HEK293 (cell line): Measurements from ENCODE around the gene ZC2HC1C.

Experiments used
- IKZF3 ChIP-seq: fragments of 450-650 bp; IDR thresholded peaks from 2 replicates; pipeline ENCODE4 v1.5.0; 2018; ENCODE audit warnings: missing biosample characterization, mild to moderate bottlenecking, missing genetic modification characterization, moderate library complexity
- KLF16 ChIP-seq: fragments of 450-650 bp; formaldehyde crosslinking; IDR thresholded peaks from 2 replicates; pipeline ENCODE4 v1.5.1; 2017; ENCODE audit warnings: missing biosample characterization, missing genetic modification characterization
- KLF7 ChIP-seq: fragments of 450-650 bp; formaldehyde crosslinking; IDR thresholded peaks from 2 replicates; pipeline ENCODE4 v1.5.1; 2016; ENCODE audit warnings: missing biosample characterization, missing genetic modification characterization, borderline replicate concordance
- OSR2 ChIP-seq: fragments of 450-650 bp; formaldehyde crosslinking; IDR thresholded peaks from 2 replicates; pipeline ENCODE4 v1.5.1; 2016; ENCODE audit warnings: missing biosample characterization, missing genetic modification characterization
- REPIN1 ChIP-seq: fragments of 450-650 bp; formaldehyde crosslinking; IDR thresholded peaks from 2 replicates; pipeline ENCODE4 v1.5.1; 2017; ENCODE audit warnings: missing biosample characterization, missing genetic modification characterization, low read depth
- SCRT2 ChIP-seq: fragments of 450-650 bp; formaldehyde crosslinking; IDR thresholded peaks from 2 replicates; pipeline ENCODE4 v1.5.1; 2016; ENCODE audit warnings: missing biosample characterization, missing genetic modification characterization
- TCF7L2 ChIP-seq: IDR thresholded peaks from 2 replicates; pipeline ENCODE4 v1.6.1; 2011; ENCODE audit warnings: low read depth, mild to moderate bottlenecking, inconsistent platforms, low read length, moderate library complexity, borderline replicate concordance
- ZBTB48 ChIP-seq: fragments of 450-650 bp; formaldehyde crosslinking; IDR thresholded peaks from 2 replicates; pipeline ENCODE4 v1.5.1; 2016; ENCODE audit warnings: missing biosample characterization, missing genetic modification characterization
- ZIC2 ChIP-seq: fragments of 450-650 bp; formaldehyde crosslinking; IDR thresholded peaks from 2 replicates; pipeline ENCODE4 v1.5.1; 2016; ENCODE audit warnings: missing biosample characterization, missing genetic modification characterization
- ZNF175 ChIP-seq: fragments of 450-650 bp; formaldehyde crosslinking; IDR thresholded peaks from 2 replicates; pipeline ENCODE4 v1.5.1; 2016; ENCODE audit warnings: missing biosample characterization, missing genetic modification characterization
- ZNF19 ChIP-seq: fragments of 450-650 bp; formaldehyde crosslinking; IDR thresholded peaks from 2 replicates; pipeline ENCODE4; 2016; ENCODE audit warnings: missing biosample characterization, missing genetic modification characterization, low read depth
- ZNF2 ChIP-seq: fragments of 450-650 bp; formaldehyde crosslinking; IDR thresholded peaks from 2 replicates; pipeline ENCODE4 v1.5.1; 2016; ENCODE audit warnings: missing biosample characterization, missing genetic modification characterization
- ZNF221 ChIP-seq: fragments of 450-650 bp; formaldehyde crosslinking; IDR thresholded peaks from 2 replicates; pipeline ENCODE4 v1.5.1; 2017; ENCODE audit warnings: missing biosample characterization, missing genetic modification characterization, borderline replicate concordance
- ZNF24 ChIP-seq: fragments of 450-650 bp; formaldehyde crosslinking; IDR thresholded peaks from 2 replicates; pipeline ENCODE4 v1.5.1; 2016; ENCODE audit warnings: missing biosample characterization, missing genetic modification characterization
- ZNF248 ChIP-seq: fragments of 450-650 bp; formaldehyde crosslinking; IDR thresholded peaks from 2 replicates; pipeline ENCODE4 v1.5.1; 2017; ENCODE audit warnings: missing biosample characterization, missing genetic modification characterization
- ZNF324 ChIP-seq: fragments of 450-650 bp; formaldehyde crosslinking; IDR thresholded peaks from 2 replicates; pipeline ENCODE4 v1.5.1; 2016; ENCODE audit warnings: missing biosample characterization, missing genetic modification characterization
- ZNF341 ChIP-seq: fragments of 450-650 bp; formaldehyde crosslinking; IDR thresholded peaks from 2 replicates; pipeline ENCODE4; 2016; ENCODE audit warnings: low read depth, missing biosample characterization, missing genetic modification characterization
- ZNF350 ChIP-seq: fragments of 450-650 bp; formaldehyde crosslinking; IDR thresholded peaks from 2 replicates; pipeline ENCODE4 v1.5.0; 2017; ENCODE audit warnings: missing biosample characterization, mild to moderate bottlenecking, missing genetic modification characterization
- ZNF404 ChIP-seq: fragments of 450-650 bp; formaldehyde crosslinking; IDR thresholded peaks from 2 replicates; pipeline ENCODE4 v1.5.1; 2017; ENCODE audit warnings: missing biosample characterization, missing genetic modification characterization
- ZNF530 ChIP-seq: fragments of 450-650 bp; formaldehyde crosslinking; IDR thresholded peaks from 2 replicates; pipeline ENCODE4 v1.5.1; 2016; ENCODE audit warnings: low read depth, missing biosample characterization, missing genetic modification characterization
- ZNF555 ChIP-seq: fragments of 450-650 bp; formaldehyde crosslinking; conservative IDR thresholded peaks from 2 replicates; pipeline ENCODE4 v1.5.1; 2017; ENCODE audit warnings: missing biosample characterization, mild to moderate bottlenecking, missing genetic modification characterization, inconsistent platforms
- ZNF558 ChIP-seq: fragments of 450-650 bp; formaldehyde crosslinking; IDR thresholded peaks from 2 replicates; pipeline ENCODE4 v1.5.1; 2016; ENCODE audit warnings: missing biosample characterization, missing genetic modification characterization
- ZNF610 ChIP-seq: fragments of 450-650 bp; formaldehyde crosslinking; IDR thresholded peaks from 2 replicates; pipeline ENCODE4 v1.5.1; 2016; ENCODE audit warnings: missing biosample characterization, missing genetic modification characterization, borderline replicate concordance
- ZNF76 ChIP-seq: fragments of 450-650 bp; formaldehyde crosslinking; IDR thresholded peaks from 2 replicates; pipeline ENCODE4; 2016; ENCODE audit warnings: low read depth, missing biosample characterization, missing genetic modification characterization, borderline replicate concordance
- ZNF785 ChIP-seq: fragments of 450-650 bp; formaldehyde crosslinking; IDR thresholded peaks from 2 replicates; pipeline ENCODE4 v1.5.1; 2016; ENCODE audit warnings: missing biosample characterization, missing genetic modification characterization
- ZNF830 ChIP-seq: fragments of 450-650 bp; IDR thresholded peaks from 2 replicates; pipeline ENCODE4 v1.5.0; 2018; ENCODE audit warnings: missing biosample characterization, missing genetic modification characterization, low read depth, mild to moderate bottlenecking, moderate library complexity
- ZSCAN23 ChIP-seq: fragments of 450-650 bp; formaldehyde crosslinking; IDR thresholded peaks from 2 replicates; pipeline ENCODE4 v1.5.1; 2016; ENCODE audit warnings: missing biosample characterization, missing genetic modification characterization
- TF ChIP-seq, protein P1 (sequence below): fragments of 450-650 bp; formaldehyde crosslinking; IDR thresholded peaks from 2 replicates; pipeline ENCODE4; 2016; ENCODE audit warnings: missing biosample characterization, missing genetic modification characterization
- TF ChIP-seq, protein P2 (sequence below): fragments of 450-650 bp; formaldehyde crosslinking; IDR thresholded peaks from 2 replicates; pipeline ENCODE4 v1.5.1; 2017; ENCODE audit warnings: missing biosample characterization, missing genetic modification characterization
- TF ChIP-seq, protein P3 (sequence below): fragments of 450-650 bp; formaldehyde crosslinking; IDR thresholded peaks from 2 replicates; pipeline ENCODE4 v1.5.1; 2016; ENCODE audit warnings: missing biosample characterization, missing genetic modification characterization, borderline replicate concordance
- TF ChIP-seq, protein P4 (sequence below): fragments of 450-650 bp; formaldehyde crosslinking; IDR thresholded peaks from 2 replicates; pipeline ENCODE4 v1.5.1; 2016; ENCODE audit warnings: missing biosample characterization, missing genetic modification characterization
- TF ChIP-seq, protein P5 (sequence below): fragments of 450-650 bp; formaldehyde crosslinking; IDR thresholded peaks from 2 replicates; pipeline ENCODE4 v1.5.1; 2016; ENCODE audit warnings: missing biosample characterization, missing genetic modification characterization, borderline replicate concordance

Gene ZC2HC1C

DNA sequence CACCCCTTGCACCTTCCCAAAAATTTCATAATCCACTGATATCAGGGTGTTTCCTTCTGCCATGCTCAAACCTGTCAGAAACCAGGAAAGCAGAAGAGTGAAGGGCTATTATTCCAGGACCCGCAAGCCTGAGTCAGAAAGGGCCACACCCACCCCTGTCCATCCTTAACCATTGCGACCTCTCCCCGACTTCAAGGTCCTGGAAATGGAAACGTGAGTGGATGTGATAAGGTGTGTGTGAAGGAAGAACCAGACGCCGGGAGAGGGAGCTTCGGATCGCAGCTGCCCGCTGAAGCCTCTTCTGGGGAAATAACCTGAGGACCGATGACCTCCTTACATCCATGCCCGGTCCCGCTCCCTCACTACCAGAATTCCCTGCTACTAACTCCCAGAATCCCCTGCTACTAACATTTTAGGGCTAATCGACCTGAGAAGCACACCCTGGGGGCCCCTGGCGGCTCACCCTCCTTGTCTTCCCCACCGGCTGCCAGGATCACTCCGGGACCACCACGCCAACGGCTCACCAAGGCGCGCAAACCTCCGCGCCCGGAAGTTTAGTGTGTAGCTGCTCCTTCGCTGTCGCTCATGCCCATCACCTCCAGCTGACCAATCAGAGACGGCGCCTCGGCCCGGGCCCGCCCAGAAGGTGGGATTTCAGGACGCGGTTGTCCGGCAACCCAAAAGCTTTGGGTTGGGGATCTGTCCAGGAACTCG lies 5.8 kb upstream of the ZC2HC1C start, which contains the start of gene ACYP1 (continued):
- TF ChIP-seq ZNF530 (tag by site-specific recombination) = no peak
- TF ChIP-seq ZSCAN23 (tag by site-specific recombination) = no peak
- TF ChIP-seq SCRT2 (tag by site-specific recombination) = no peak
- no peak for TF ChIP-seq ZNF404 (tag by site-specific recombination)
- peak; percentile 25; the same call in 1 of the 2 replicates for TF ChIP-seq IKZF3 (tag by site-specific recombination)
- peak; percentile 46 for TF ChIP-seq ZIC2 (tag by site-specific recombination)
- TF ChIP-seq REPIN1 (tag by site-specific recombination) = no peak
- TF ChIP-seq, protein P1, sequence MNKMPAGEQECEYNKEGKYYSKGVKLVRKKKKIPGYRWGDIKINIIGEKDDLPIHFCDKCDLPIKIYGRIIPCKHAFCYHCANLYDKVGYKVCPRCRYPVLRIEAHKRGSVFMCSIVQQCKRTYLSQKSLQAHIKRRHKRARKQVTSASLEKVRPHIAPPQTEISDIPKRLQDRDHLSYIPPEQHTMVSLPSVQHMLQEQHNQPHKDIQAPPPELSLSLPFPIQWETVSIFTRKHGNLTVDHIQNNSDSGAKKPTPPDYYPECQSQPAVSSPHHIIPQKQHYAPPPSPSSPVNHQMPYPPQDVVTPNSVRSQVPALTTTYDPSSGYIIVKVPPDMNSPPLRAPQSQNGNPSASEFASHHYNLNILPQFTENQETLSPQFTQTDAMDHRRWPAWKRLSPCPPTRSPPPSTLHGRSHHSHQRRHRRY (tag by site-specific recombination) = no peak
- TF ChIP-seq ZNF555 (tag by site-specific recombination) = no peak
- TF ChIP-seq KLF7 = no peak
- TF ChIP-seq ZNF350 (tag by site-specific recombination) = no peak
- TF ChIP-seq ZNF785 (tag by site-specific recombination) = no peak
- TF ChIP-seq OSR2 (tag by site-specific recombination) = no peak
- TF ChIP-seq ZNF19 = no peak
- TF ChIP-seq, protein P2, sequence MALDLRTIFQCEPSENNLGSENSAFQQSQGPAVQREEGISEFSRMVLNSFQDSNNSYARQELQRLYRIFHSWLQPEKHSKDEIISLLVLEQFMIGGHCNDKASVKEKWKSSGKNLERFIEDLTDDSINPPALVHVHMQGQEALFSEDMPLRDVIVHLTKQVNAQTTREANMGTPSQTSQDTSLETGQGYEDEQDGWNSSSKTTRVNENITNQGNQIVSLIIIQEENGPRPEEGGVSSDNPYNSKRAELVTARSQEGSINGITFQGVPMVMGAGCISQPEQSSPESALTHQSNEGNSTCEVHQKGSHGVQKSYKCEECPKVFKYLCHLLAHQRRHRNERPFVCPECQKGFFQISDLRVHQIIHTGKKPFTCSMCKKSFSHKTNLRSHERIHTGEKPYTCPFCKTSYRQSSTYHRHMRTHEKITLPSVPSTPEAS (tag by site-specific recombination) = 0 out of 2 replicates have a peak, but pooled peaks have one; percentile 17
- TF ChIP-seq, protein P3, sequence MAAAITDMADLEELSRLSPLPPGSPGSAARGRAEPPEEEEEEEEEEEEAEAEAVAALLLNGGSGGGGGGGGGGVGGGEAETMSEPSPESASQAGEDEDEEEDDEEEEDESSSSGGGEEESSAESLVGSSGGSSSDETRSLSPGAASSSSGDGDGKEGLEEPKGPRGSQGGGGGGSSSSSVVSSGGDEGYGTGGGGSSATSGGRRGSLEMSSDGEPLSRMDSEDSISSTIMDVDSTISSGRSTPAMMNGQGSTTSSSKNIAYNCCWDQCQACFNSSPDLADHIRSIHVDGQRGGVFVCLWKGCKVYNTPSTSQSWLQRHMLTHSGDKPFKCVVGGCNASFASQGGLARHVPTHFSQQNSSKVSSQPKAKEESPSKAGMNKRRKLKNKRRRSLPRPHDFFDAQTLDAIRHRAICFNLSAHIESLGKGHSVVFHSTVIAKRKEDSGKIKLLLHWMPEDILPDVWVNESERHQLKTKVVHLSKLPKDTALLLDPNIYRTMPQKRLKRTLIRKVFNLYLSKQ (tag by site-specific recombination) = no peak
- no peak for TF ChIP-seq ZNF2
- TF ChIP-seq ZNF324 = 0 out of 2 replicates have a peak, but pooled peaks have one; percentile 19
- TF ChIP-seq ZNF175 (tag by site-specific recombination) = no peak
- no peak for TF ChIP-seq ZNF341 (tag by site-specific recombination)
- no peak for TF ChIP-seq ZNF248 (tag by site-specific recombination)
- TF ChIP-seq ZNF558 = no peak
- TF ChIP-seq, protein P4, sequence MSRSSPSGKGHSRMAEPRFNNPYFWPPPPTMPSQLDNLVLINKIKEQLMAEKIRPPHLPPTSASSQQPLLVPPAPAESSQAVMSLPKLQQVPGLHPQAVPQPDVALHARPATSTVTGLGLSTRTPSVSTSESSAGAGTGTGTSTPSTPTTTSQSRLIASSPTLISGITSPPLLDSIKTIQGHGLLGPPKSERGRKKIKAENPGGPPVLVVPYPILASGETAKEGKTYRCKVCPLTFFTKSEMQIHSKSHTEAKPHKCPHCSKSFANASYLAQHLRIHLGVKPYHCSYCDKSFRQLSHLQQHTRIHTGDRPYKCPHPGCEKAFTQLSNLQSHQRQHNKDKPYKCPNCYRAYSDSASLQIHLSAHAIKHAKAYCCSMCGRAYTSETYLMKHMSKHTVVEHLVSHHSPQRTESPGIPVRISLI (tag by site-specific recombination) = no peak
- no peak for TF ChIP-seq ZNF24
- peak; percentile 95 for TF ChIP-seq ZNF76
- no peak for TF ChIP-seq ZNF221
- TF ChIP-seq ZNF830 (tag by site-specific recombination) = no peak
- no peak for TF ChIP-seq KLF16 (tag by site-specific recombination)
- no peak for TF ChIP-seq TCF7L2
- TF ChIP-seq ZNF610 (tag by site-specific recombination) = no peak
- TF ChIP-seq ZBTB48 (tag by site-specific recombination) = 0 out of 2 replicates have a peak, but pooled peaks have one; percentile 53
- TF ChIP-seq, protein P5, sequence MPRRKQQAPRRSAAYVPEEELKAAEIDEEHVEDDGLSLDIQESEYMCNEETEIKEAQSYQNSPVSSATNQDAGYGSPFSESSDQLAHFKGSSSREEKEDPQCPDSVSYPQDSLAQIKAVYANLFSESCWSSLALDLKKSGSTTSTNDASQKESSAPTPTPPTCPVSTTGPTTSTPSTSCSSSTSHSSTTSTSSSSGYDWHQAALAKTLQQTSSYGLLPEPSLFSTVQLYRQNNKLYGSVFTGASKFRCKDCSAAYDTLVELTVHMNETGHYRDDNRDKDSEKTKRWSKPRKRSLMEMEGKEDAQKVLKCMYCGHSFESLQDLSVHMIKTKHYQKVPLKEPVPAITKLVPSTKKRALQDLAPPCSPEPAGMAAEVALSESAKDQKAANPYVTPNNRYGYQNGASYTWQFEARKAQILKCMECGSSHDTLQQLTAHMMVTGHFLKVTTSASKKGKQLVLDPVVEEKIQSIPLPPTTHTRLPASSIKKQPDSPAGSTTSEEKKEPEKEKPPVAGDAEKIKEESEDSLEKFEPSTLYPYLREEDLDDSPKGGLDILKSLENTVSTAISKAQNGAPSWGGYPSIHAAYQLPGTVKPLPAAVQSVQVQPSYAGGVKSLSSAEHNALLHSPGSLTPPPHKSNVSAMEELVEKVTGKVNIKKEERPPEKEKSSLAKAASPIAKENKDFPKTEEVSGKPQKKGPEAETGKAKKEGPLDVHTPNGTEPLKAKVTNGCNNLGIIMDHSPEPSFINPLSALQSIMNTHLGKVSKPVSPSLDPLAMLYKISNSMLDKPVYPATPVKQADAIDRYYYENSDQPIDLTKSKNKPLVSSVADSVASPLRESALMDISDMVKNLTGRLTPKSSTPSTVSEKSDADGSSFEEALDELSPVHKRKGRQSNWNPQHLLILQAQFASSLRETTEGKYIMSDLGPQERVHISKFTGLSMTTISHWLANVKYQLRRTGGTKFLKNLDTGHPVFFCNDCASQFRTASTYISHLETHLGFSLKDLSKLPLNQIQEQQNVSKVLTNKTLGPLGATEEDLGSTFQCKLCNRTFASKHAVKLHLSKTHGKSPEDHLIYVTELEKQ (tag by site-specific recombination) = no peak
